K562 (cell line): ENCODE results near the gene PCDHGB1. TPM values are rescaled to one million over a fixed set of nuclear protein-coding genes. Genes with fewer than 3 reads are reported as not detected.

ENCODE experiments used
- ATAC-seq: fragments of 200-7000 bp; cut with Tn5 transposase; 3 replicates; pipeline ENCODE4 v1.9.1; 2020; ENCODE audit warnings: moderate library complexity
- BruUV-seq: library from RNA; stranded (reverse); fragments of 400-500 nt; replicated peaks from 2 replicates; lab custom pipeline; 2021; lab: Mats Ljungman, UMichigan
- CTCF ChIA-PET: fragments of 300-600 bp; formaldehyde crosslinking; extraction: SDS; loops from one replicate; lab custom pipeline; 2021; ENCODE audit warnings: low intra/inter-chr PET ratio; lab: Yijun Ruan, JAX
- POLR2A ChIA-PET: fragments of 300-600, 350-650 bp; sonication (Branson Sonifier 250); formaldehyde crosslinking; extraction: SDS; loops from one replicate; lab custom pipeline; 2021; ENCODE audit warnings: antibody characterized with exemption, inconsistent platforms; lab: Yijun Ruan, JAX
- DNase-seq, 4 experiments: peaks; one replicate each; pipeline versions ENCODE4 v3.0.0 to v3.0.0-alpha.2; 2011 to 2018; ENCODE audit warnings: low spot score in 3 of 4, mixed read lengths in 3 of 4; ENCODE audit errors: extremely low read depth in 1 of 4
- FAIRE-seq: peaks from 2 replicates; lab custom pipeline; 2011; peaks lifted over from hg19 to GRCh38; lab: Jason Lieb, UNC
- H2AFZ ChIP-seq: 2 replicates; pipeline ENCODE4 v1.6.0; 2011; ENCODE audit warnings: low read depth, low read length, control low read depth, inconsistent platforms
- H3K27ac ChIP-seq: fragments of 200-600 bp; 3 replicates; pipeline ENCODE4 v1.8.0; 2011; ENCODE audit warnings: low read depth, mild to moderate bottlenecking, control low read depth, inconsistent platforms, low read length, moderate library complexity, mixed read lengths; ENCODE audit errors: extremely low read depth
- H3K27me3 ChIP-seq, 2 experiments: fragments of 300-600 bp in 1 of 2; 2 replicates in 1 of 2; 3 replicates in 1 of 2; pipeline versions ENCODE4 v1.6.0 to v1.8.0; 2011; ENCODE audit warnings: inconsistent platforms in 2 of 2, low read length in 2 of 2, mild to moderate bottlenecking in 1 of 2, mixed read lengths in 1 of 2, moderate library complexity in 1 of 2; ENCODE audit not compliant: control insufficient read depth in 2 of 2, insufficient read depth in 2 of 2
- H3K36me3 ChIP-seq: fragments of 300-600 bp; 3 replicates; pipeline ENCODE4 v1.8.0; 2011; ENCODE audit warnings: mild to moderate bottlenecking, low read length, inconsistent platforms; ENCODE audit not compliant: control insufficient read depth, insufficient read depth
- H3K4me1 ChIP-seq, 2 experiments: fragments of 200-600 bp in 1 of 2; replicated peaks in 1 of 2; 2 replicates in 1 of 2; 3 replicates in 1 of 2; pipeline versions ENCODE4 v1.5.1 to v1.8.0; 2011; ENCODE audit warnings: inconsistent platforms in 2 of 2, low read length in 2 of 2, mild to moderate bottlenecking in 1 of 2, mixed read lengths in 1 of 2, moderate library complexity in 1 of 2; ENCODE audit not compliant: control insufficient read depth in 2 of 2, insufficient read depth in 2 of 2
- H3K4me2 ChIP-seq: 2 replicates; pipeline ENCODE4 v1.6.1; 2011; ENCODE audit warnings: low read length, control low read depth, inconsistent platforms, mixed read lengths; ENCODE audit not compliant: insufficient read depth
- H3K4me3 ChIP-seq: fragments of 200-600 bp; sonication (generic), shearing (Covaris generic); 2 replicates; pipeline ENCODE4 v1.5.1; 2016; ENCODE audit warnings: control low read depth, inconsistent platforms
- H3K79me2 ChIP-seq: fragments of 200-600 bp; 3 replicates; pipeline ENCODE4 v1.8.0; 2011; ENCODE audit warnings: low read length, inconsistent platforms; ENCODE audit not compliant: control insufficient read depth, insufficient read depth
- H3K9ac ChIP-seq, 2 experiments: 2 replicates each; pipeline versions ENCODE4 v1.6.0 to v1.6.1; 2011; ENCODE audit warnings: low read depth in 2 of 2, low read length in 2 of 2, control low read depth in 1 of 2, inconsistent platforms in 1 of 2, mild to moderate bottlenecking in 1 of 2, mixed read lengths in 1 of 2; ENCODE audit not compliant: insufficient read depth in 1 of 2
- H3K9me1 ChIP-seq: one replicate; pipeline ENCODE4 v1.6.0; 2011; ENCODE audit warnings: inconsistent platforms, mild to moderate bottlenecking, low read length, moderate library complexity; ENCODE audit not compliant: control insufficient read depth, insufficient read depth
- H3K9me3 ChIP-seq: replicated peaks from 2 replicates; pipeline ENCODE4 v1.5.1; 2011; ENCODE audit warnings: low read depth, low read length, inconsistent platforms; ENCODE audit not compliant: control insufficient read depth, insufficient read depth
- H4K20me1 ChIP-seq: replicated peaks from 2 replicates; pipeline ENCODE4 v1.6.1; 2011; ENCODE audit warnings: low read length, inconsistent platforms, mixed read lengths; ENCODE audit not compliant: control insufficient read depth, insufficient read depth
- BCOR ChIP-seq: fragments of 450-650 bp; IDR thresholded peaks from 2 replicates; pipeline ENCODE4 v1.6.1; 2016
- RBM25 ChIP-seq: fragments of 200-400 bp; formaldehyde crosslinking; IDR thresholded peaks from 2 replicates; pipeline ENCODE4 v1.6.1; 2018; ENCODE audit warnings: low read length, low read depth, moderate library complexity; ENCODE audit not compliant: severe bottlenecking
- SPI1 ChIP-seq: IDR thresholded peaks from 2 replicates; pipeline ENCODE4 v1.6.1; 2011; ENCODE audit warnings: low read depth, low read length, control low read depth, borderline replicate concordance
- ZNF146 ChIP-seq: IDR thresholded peaks from one replicate; pipeline ENCODE4 v1.6.1; 2018; ENCODE audit warnings: missing compliant biosample characterization; ENCODE audit not compliant: unreplicated experiment
- ZNF830 ChIP-seq: fragments of 250-450 bp; sonication (Bioruptor Pico); IDR thresholded peaks from 2 replicates; pipeline ENCODE4 v1.5.0; 2021; ENCODE audit warnings: mild to moderate bottlenecking
- WGBS: fragments of 100-300 bp; shearing (Covaris generic); methylation state at CpG from one replicate; pipeline ENCODE4 v1.1.6; 2016; ENCODE audit warnings: low coverage, mixed read lengths; ENCODE audit not compliant: insufficient coverage; ENCODE audit errors: missing lambda C conversion rate; 5-methylcytosine and 5-hydroxymethylcytosine counted together
- in situ Hi-C: fragments of 300-500 bp; cut with MboI; formaldehyde crosslinking; loops from 4 replicates; pipeline ENCODE4 v1.15.0; 2018; ENCODE audit warnings: inconsistent platforms, mixed read lengths
- intact Hi-C: fragments of 100-400 bp; cut with micrococcal nuclease; formaldehyde crosslinking; loops from 2 replicates; pipeline ENCODE4 v1.14.2; 2022
- polyA plus RNA-seq, 8 experiments: library from polyadenylated mRNA; depleted of rRNA in 4 of 8; stranded (reverse) in 5 of 8; unstranded in 3 of 8; fragments of >200 nt; fragmentation: Nextera tagmentation in 2 of 8; fragmentation: Illumina TruSeq in 1 of 8; extraction: Ambion mirVana in 2 of 8; extraction: Trizol in 1 of 8; gene quantifications; 2 replicates each; pipeline versions ENCODE4 v1.2.1 to v1.2.3, GENCODE V29; 2011 to 2014; ENCODE audit warnings: inconsistent platforms in 1 of 8, missing spikeins in 1 of 8
- total RNA-seq, 7 experiments: library from RNA; depleted of rRNA in 6 of 7; stranded (reverse); fragments of >200 nt in 6 of 7; fragmentation: Illumina TruSeq in 2 of 7; extraction: Trizol in 2 of 7; gene quantifications; 2 replicates each; pipeline versions ENCODE4 v1.2.1 to v1.2.3, GENCODE V29; 2011 to 2021; ENCODE audit warnings: low replicate concordance in 1 of 7

Gene PCDHGB1
- total and polyA plus RNA-seq, 9 of the 15 experiments (the other 6 are each of a cell fraction or from before 2014, with no cell fraction given), result 0.06 to 0.20 (median 0.07) TPM; not detected in 2

DNA sequence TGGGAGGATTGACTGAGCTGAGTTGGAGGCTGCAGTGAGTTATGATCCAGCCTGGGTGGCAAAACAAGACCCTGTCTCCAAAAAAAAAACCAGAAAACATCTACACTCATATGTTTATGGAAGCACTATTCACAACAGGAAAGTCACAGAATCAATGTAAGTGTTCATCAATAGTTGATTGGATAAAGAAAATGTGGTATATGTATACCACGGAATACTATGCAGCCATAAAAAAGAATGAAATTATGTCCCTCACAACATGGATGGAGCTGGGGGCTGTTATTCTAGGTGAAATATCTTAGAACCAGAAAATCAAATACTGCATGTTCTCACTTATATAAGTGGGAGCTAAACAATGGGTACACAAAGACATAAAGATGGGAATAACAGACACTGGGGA is 43.3 kb upstream of the PCDHGB1 start:
- FAIRE-seq, result no peak
- in situ Hi-C loops (no loop called here), intact Hi-C loops (no loop called here)
- ChIA-PET POLR2A (no interaction called here), CTCF (no interaction called here)
- no TSS peak for BruUV-seq
- Histone ChIP-seq H2AFZ (no peak overlapping the region), H3K36me3 (no peaks in the 10 kb centered on the region), H3K9ac (no peak overlapping the region), H3K4me1 (no peaks in the 10 kb centered on the region; a peak in 1 of 5 replicates), H4K20me1 (no peaks in the 10 kb centered on the region), H3K79me2 (no peaks in the 10 kb centered on the region), H3K9me3 (peaks cover 2% of the 10 kb centered on the region; the same call in 1 of the 2 replicates), H3K27me3 (no peaks in the 10 kb centered on the region), H3K4me3 (no peak overlapping the region), H3K27ac (no peak overlapping the region), H3K4me2 (no peak overlapping the region), H3K9me1 (no peaks in the 10 kb centered on the region)
- DNase-seq, result no peak
- no peak for ATAC-seq
- 21% methylated on average over 1 of the region's 1 CpG for WGBS
- TF ChIP-seq RBM25 (peak; percentile 41), BCOR (no peak), ZNF146 (CRISPR knock-in tag) (peak; percentile 69)

DNA sequence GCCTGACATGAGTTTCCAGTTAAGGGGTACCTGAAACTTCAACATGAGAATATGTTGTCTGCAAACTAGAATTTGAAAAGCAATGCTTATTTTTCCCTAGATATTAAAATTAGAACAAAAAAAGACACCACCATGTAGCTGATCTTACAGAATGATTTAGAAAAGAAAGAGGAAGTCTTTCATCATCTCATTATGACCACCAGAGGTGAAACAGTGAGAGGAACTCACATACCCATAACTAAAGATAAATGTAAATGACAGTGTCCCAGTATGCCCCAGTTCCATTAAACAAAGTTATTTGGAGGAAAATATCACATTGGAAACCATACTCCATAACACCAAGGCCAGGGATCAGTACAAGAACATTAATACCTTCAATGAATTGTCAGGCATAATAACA is 36.2 kb upstream of the PCDHGB1 start:
- no TSS peak for BruUV-seq
- Histone ChIP-seq H3K9me3 (peaks cover 6% of the 10 kb centered on the region), H3K27me3 (no peaks in the 10 kb centered on the region), H2AFZ (no peak overlapping the region), H4K20me1 (no peaks in the 10 kb centered on the region)
- no peak for FAIRE-seq
- in situ Hi-C loops, result no loop called here
- peak; percentile 51; the same call in 1 of the 2 replicates for TF ChIP-seq SPI1
- TF ChIP-seq ZNF830 (CRISPR knock-in tag), result no peak
- TF ChIP-seq, all 486 proteins: peak for 1
- no peak overlapping the region for H3K4me3 ChIP-seq
- no peak overlapping the region for H3K4me2 ChIP-seq
- ATAC-seq (peak; percentile 45; the same call in 1 of the 3 replicates), DNase-seq (no peak)
- CTCF ChIA-PET, result no interaction called here
- intact Hi-C loops, result no loop called here
- no peaks in the 10 kb centered on the region; a peak in 1 of 5 replicates for H3K4me1 ChIP-seq
- peaks cover 13% of the 10 kb centered on the region for H3K36me3 ChIP-seq
- H3K9me1 ChIP-seq, result no peaks in the 10 kb centered on the region
- POLR2A ChIA-PET, result no interaction called here
- H3K79me2 ChIP-seq, result peaks cover 11% of the 10 kb centered on the region
- no peak overlapping the region for H3K9ac ChIP-seq
- no peak overlapping the region for H3K27ac ChIP-seq
